GM12891 (cell line): ENCODE results near the gene HES7.

ENCODE experiments used
- POLR2A ChIP-seq: IDR thresholded peaks from 2 replicates; pipeline ENCODE4 v1.6.1; 2011; ENCODE audit warnings: low read depth, low read length, control low read depth
- POLR2AphosphoS5 ChIP-seq: IDR thresholded peaks from 2 replicates; pipeline ENCODE4 v1.6.1; 2011; ENCODE audit warnings: low read depth, low read length, control low read depth
- SPI1 ChIP-seq: IDR thresholded peaks from 2 replicates; pipeline ENCODE4 v1.6.1; 2011; ENCODE audit warnings: low read depth, low read length, control low read depth

GRCh38 chr17:8081876-8082275 is 42.0 kb downstream of the HES7 start:
- TF ChIP-seq SPI1 (no peak), POLR2AphosphoS5 (no peak), POLR2A (no peak)
